Hair follicle dermal papilla cell (primary cell): ENCODE data around the gene CTPS2. TPM values are rescaled to one million over a fixed set of nuclear protein-coding genes. Genes with fewer than 3 reads are reported as not detected.

Experiments
- small RNA-seq: library from RNA; depleted of rRNA; stranded (forward); fragments of <200 nt; gene quantifications from one replicate; pipeline ENCODE3, GENCODE V24; 2012
- total RNA-seq: library from RNA; depleted of rRNA; stranded (reverse); fragments of >200 nt; gene quantifications from 2 replicates; pipeline ENCODE4 v1.2.3, GENCODE V29; 2012

Gene CTPS2, protein sequence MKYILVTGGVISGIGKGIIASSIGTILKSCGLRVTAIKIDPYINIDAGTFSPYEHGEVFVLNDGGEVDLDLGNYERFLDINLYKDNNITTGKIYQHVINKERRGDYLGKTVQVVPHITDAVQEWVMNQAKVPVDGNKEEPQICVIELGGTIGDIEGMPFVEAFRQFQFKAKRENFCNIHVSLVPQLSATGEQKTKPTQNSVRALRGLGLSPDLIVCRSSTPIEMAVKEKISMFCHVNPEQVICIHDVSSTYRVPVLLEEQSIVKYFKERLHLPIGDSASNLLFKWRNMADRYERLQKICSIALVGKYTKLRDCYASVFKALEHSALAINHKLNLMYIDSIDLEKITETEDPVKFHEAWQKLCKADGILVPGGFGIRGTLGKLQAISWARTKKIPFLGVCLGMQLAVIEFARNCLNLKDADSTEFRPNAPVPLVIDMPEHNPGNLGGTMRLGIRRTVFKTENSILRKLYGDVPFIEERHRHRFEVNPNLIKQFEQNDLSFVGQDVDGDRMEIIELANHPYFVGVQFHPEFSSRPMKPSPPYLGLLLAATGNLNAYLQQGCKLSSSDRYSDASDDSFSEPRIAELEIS
- total RNA-seq: 7.8 and 11.8 TPM in 2 replicates

DNA sequence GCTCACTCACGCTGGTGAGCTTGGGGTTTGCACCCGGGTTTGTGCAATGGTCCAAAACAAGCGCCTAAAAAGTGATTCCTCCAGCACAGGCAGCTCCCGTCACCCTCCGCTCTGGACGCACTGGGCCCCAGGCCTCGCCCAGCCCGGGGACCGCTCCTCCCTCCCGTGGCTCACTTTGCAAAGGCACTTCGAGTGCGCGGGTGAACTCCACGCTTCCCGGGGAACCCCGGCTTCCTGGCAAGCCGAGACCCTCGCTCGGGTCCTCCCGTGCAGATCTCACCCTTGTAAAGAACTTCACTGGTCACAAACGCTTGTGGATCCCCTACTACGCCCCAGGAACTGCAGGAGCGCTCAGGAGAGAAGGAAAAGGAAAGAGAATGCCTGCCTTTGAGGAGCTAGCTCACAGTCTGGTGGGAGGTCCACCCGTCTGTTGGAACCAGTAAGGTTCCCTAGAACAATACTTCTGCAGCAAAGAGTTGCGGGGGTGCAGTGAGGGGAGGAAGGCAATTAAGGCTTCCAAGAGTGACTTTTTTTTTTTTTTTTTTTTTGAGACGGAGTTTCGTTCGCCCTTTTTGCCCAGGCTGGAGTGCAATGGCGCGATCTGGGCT lies at the start of gene CTPS2:
TSS of gene CTPS2 (minus strand) at position 122 of the 608 bp plus-strand sequence. CDS start 9,767 bp downstream, outside the sequence.

DNA sequence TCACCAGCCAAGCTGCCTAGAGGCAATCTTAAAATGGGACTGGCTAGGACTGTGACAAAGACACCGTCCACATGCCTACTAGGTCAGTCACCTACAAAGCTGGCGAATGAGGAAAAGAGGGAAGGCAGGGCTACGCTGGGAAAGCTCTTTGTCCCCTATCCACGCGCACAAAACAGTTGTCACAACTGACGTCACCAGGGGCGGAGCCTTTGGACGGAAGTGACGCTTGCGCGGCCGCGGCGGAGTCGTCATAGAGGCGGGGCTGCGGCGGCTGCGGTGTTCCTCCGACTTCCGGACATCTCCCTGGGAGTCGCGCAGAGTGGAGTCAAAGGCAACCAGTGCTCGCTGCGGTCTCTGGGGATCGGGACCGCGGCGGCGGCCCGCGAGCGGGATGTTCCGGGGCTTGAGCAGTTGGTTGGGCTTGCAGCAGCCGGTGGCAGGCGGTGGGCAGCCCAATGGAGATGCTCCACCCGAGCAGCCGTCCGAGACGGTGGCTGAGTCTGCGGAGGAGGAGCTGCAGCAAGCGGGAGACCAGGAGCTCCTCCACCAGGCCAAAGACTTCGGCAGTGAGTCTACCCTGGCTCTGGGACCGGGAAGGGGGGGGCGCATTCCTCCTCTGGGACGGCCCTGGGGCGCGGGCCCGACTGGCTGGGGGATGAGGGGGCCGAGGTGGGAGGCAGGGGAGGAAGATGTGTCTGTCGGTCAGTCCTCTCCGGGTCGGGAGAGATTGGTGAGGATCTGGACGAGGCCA lies 7.0 kb upstream of the CTPS2 start, which contains the start of gene SYAP1:
TSS of gene SYAP1 (plus strand) at position 279 of the 751 bp plus-strand sequence. CDS start at position 392, 113 bp downstream.

DNA sequence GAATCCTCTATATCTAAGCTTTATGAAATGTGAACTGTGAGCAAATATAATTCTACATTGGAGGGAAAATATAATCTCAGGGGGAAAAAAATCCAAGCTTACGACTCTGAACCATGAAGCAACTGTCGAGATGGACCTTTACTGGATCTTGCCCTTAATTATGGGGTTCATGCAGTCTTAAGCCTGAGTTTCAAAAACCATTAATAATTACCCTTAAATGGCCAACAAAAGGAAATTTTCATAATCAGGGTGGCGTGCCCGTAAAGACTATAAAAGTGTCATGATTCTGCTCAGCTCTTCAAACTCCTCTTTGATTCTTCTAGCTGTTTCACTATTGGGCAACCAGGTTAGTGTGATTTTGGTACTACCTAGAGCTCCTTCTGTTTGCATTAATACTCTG lies 62.6 kb downstream of the CTPS2 start, which contains the start of gene S100G:
TSS of gene S100G (plus strand) at position 301 of the 400 bp plus-strand sequence. CDS start 849 bp downstream, outside the sequence.

Small RNA genes within 50 kb of the gene (small RNA-seq; reads per million reads assigned to genes)
- gene MIR548AM: not detected

Other genes with a start within 250 kb of the CTPS2 start
- not detected in 2 replicates for gene S100G, start 62.5 kb downstream of the CTPS2 start, total RNA-seq
- 32.5 and 36.3 TPM in 2 replicates for gene SYAP1, start 6.9 kb upstream of the CTPS2 start, total RNA-seq
- gene TXLNG, start 73.8 kb upstream of the CTPS2 start, total RNA-seq: 8.9 and 10.7 TPM in 2 replicates
- 70.1 and 77.7 TPM in 2 replicates for gene RBBP7, start 157.7 kb upstream of the CTPS2 start, total RNA-seq
- 2.6 and 3.8 TPM in 2 replicates for gene REPS2, start 234.0 kb upstream of the CTPS2 start, total RNA-seq